Retina (tissue), 1 donor: ENCODE results near the gene SLC4A2.
A peak's percentile ranks its signal among the peaks of the same experiment; 100 is the strongest.
"Not testable (repeated sequence)": the region's sequence is repeated elsewhere in the genome, so short reads cannot be mapped to it uniquely, and the experiment has no call there.

ENCODE experiments used
- DNase-seq: peaks from one replicate; pipeline ENCODE4 v3.0.0-alpha.2; 2016

Gene SLC4A2

GRCh38 chr7:151026771-151027727, 32.3 kb upstream of the SLC4A2 start:
- not testable (repeated sequence) for DNase-seq

- not testable (repeated sequence) for DNase-seq
These were observed 31.7 kb upstream of the SLC4A2 start for GRCh38 chr7:151027728-151028130.

GRCh38 chr7:151028131-151028947, 31.1 kb upstream of the SLC4A2 start, which contains the start of gene ABCB8:
Gene ABCB8 (plus strand): TSS chr7:151028450. CDS start chr7:151028516, 66 bp downstream.
- DNase-seq: peak; percentile 100

- no peak for DNase-seq
These were observed 30.4 kb upstream of the SLC4A2 start for GRCh38 chr7:151028948-151029501.

- DNase-seq: no peak
These were observed 28.4 kb upstream of the SLC4A2 start for GRCh38 chr7:151031011-151031410.

- DNase-seq: no peak
These were observed 26.2 kb upstream of the SLC4A2 start for GRCh38 chr7:151032936-151033863.

GRCh38 chr7:151033864-151034249, 25.5 kb upstream of the SLC4A2 start:
- no peak for DNase-seq

GRCh38 chr7:151034312-151035025, 24.9 kb upstream of the SLC4A2 start:
- no peak for DNase-seq

- DNase-seq: no peak
These were observed 24.2 kb upstream of the SLC4A2 start for GRCh38 chr7:151035026-151035717.

- no peak for DNase-seq
These were observed 23.5 kb upstream of the SLC4A2 start for GRCh38 chr7:151035902-151036301.

- DNase-seq: no peak
These were observed 20.2 kb upstream of the SLC4A2 start for GRCh38 chr7:151038951-151039849.

GRCh38 chr7:151039850-151040548, 19.4 kb upstream of the SLC4A2 start:
- DNase-seq: no peak

GRCh38 chr7:151040616-151041375, 18.6 kb upstream of the SLC4A2 start:
- no peak for DNase-seq

GRCh38 chr7:151043449-151043848, 15.9 kb upstream of the SLC4A2 start:
- DNase-seq: not testable (repeated sequence)

GRCh38 chr7:151043959-151044358, 15.4 kb upstream of the SLC4A2 start:
- DNase-seq: no peak

GRCh38 chr7:151045262-151045661, 14.1 kb upstream of the SLC4A2 start:
- no peak for DNase-seq

GRCh38 chr7:151045967-151046366, 13.4 kb upstream of the SLC4A2 start:
- DNase-seq: no peak
